ENCODE measurements around the gene SNAI3.

DNA sequence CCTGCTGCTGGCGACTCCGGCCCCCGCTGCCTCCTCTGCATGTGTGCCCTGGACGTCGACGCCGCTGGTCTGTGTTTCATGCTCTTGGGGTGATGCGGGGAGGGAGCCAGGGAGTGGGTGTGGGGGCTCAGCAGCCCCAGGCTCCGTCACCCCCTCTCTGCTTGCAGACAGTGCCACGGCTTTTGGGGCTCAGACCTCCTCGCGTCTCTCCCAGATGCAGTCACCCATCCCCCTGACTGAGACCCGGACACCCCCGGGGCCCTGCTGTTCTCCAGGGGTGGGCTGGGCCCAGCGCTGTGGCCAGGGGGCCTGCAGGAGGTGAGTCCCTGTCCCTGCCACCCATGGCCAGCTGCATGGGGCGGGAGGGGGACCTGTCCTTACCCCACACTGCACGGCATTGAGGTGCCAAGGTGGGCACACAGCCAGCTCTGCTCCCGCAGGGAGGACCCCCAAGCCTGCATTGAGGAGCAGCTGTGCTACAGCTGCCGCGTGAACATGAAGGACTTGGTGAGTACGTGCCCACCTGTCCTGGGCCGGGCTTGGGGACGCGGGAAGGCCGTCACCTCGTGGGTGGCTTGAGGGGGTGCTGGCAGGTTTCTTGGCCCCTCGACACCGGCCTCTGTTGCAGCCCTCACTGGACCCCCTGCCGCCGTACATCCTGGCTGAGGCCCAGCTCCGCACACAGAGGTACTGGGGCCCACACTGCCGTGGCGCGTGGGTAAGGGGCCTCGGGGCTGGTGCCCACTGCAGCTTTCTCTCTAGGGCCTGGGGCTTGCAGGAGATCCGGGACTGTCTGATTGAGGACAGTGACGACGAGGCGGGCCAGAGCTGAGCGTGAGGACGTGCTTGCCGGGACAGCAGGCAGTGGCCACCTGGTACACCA lies 28.4 kb upstream of the SNAI3 start:
- TF ChIP-seq, protein P1, sequence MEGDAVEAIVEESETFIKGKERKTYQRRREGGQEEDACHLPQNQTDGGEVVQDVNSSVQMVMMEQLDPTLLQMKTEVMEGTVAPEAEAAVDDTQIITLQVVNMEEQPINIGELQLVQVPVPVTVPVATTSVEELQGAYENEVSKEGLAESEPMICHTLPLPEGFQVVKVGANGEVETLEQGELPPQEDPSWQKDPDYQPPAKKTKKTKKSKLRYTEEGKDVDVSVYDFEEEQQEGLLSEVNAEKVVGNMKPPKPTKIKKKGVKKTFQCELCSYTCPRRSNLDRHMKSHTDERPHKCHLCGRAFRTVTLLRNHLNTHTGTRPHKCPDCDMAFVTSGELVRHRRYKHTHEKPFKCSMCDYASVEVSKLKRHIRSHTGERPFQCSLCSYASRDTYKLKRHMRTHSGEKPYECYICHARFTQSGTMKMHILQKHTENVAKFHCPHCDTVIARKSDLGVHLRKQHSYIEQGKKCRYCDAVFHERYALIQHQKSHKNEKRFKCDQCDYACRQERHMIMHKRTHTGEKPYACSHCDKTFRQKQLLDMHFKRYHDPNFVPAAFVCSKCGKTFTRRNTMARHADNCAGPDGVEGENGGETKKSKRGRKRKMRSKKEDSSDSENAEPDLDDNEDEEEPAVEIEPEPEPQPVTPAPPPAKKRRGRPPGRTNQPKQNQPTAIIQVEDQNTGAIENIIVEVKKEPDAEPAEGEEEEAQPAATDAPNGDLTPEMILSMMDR (IDR thresholded peaks at IDR 0.05; ENCODE audit: control extremely low read depth in 1 of 3, insufficient read depth in 1 of 3, low read depth in 1 of 3, low read length in 3 of 3): no peak
- TF ChIP-seq, protein P2, sequence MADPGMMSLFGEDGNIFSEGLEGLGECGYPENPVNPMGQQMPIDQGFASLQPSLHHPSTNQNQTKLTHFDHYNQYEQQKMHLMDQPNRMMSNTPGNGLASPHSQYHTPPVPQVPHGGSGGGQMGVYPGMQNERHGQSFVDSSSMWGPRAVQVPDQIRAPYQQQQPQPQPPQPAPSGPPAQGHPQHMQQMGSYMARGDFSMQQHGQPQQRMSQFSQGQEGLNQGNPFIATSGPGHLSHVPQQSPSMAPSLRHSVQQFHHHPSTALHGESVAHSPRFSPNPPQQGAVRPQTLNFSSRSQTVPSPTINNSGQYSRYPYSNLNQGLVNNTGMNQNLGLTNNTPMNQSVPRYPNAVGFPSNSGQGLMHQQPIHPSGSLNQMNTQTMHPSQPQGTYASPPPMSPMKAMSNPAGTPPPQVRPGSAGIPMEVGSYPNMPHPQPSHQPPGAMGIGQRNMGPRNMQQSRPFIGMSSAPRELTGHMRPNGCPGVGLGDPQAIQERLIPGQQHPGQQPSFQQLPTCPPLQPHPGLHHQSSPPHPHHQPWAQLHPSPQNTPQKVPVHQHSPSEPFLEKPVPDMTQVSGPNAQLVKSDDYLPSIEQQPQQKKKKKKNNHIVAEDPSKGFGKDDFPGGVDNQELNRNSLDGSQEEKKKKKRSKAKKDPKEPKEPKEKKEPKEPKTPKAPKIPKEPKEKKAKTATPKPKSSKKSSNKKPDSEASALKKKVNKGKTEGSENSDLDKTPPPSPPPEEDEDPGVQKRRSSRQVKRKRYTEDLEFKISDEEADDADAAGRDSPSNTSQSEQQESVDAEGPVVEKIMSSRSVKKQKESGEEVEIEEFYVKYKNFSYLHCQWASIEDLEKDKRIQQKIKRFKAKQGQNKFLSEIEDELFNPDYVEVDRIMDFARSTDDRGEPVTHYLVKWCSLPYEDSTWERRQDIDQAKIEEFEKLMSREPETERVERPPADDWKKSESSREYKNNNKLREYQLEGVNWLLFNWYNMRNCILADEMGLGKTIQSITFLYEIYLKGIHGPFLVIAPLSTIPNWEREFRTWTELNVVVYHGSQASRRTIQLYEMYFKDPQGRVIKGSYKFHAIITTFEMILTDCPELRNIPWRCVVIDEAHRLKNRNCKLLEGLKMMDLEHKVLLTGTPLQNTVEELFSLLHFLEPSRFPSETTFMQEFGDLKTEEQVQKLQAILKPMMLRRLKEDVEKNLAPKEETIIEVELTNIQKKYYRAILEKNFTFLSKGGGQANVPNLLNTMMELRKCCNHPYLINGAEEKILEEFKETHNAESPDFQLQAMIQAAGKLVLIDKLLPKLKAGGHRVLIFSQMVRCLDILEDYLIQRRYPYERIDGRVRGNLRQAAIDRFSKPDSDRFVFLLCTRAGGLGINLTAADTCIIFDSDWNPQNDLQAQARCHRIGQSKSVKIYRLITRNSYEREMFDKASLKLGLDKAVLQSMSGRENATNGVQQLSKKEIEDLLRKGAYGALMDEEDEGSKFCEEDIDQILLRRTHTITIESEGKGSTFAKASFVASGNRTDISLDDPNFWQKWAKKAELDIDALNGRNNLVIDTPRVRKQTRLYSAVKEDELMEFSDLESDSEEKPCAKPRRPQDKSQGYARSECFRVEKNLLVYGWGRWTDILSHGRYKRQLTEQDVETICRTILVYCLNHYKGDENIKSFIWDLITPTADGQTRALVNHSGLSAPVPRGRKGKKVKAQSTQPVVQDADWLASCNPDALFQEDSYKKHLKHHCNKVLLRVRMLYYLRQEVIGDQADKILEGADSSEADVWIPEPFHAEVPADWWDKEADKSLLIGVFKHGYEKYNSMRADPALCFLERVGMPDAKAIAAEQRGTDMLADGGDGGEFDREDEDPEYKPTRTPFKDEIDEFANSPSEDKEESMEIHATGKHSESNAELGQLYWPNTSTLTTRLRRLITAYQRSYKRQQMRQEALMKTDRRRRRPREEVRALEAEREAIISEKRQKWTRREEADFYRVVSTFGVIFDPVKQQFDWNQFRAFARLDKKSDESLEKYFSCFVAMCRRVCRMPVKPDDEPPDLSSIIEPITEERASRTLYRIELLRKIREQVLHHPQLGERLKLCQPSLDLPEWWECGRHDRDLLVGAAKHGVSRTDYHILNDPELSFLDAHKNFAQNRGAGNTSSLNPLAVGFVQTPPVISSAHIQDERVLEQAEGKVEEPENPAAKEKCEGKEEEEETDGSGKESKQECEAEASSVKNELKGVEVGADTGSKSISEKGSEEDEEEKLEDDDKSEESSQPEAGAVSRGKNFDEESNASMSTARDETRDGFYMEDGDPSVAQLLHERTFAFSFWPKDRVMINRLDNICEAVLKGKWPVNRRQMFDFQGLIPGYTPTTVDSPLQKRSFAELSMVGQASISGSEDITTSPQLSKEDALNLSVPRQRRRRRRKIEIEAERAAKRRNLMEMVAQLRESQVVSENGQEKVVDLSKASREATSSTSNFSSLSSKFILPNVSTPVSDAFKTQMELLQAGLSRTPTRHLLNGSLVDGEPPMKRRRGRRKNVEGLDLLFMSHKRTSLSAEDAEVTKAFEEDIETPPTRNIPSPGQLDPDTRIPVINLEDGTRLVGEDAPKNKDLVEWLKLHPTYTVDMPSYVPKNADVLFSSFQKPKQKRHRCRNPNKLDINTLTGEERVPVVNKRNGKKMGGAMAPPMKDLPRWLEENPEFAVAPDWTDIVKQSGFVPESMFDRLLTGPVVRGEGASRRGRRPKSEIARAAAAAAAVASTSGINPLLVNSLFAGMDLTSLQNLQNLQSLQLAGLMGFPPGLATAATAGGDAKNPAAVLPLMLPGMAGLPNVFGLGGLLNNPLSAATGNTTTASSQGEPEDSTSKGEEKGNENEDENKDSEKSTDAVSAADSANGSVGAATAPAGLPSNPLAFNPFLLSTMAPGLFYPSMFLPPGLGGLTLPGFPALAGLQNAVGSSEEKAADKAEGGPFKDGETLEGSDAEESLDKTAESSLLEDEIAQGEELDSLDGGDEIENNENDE (IDR thresholded peaks at IDR 0.05; ENCODE audit: insufficient replicate concordance, low read length): no peak
- TF ChIP-seq EZH2 (IDR thresholded peaks at IDR 0.05; ENCODE audit: low read depth, low read length, severe bottlenecking) (no peak), SAP30 (IDR thresholded peaks at IDR 0.05; ENCODE audit: insufficient read depth, insufficient replicate concordance, low read length) (no peak)

Measured in H1 (cell line).